GM12874 (cell line): ENCODE results near the gene CYP2W1.

Experiments
- TF ChIP-seq, protein P1 (sequence below): IDR thresholded peaks from 2 replicates; pipeline ENCODE4 v1.5.1; 2011; ENCODE audit warnings: low read depth, mild to moderate bottlenecking, control low read depth, low read length, moderate library complexity; ENCODE audit not compliant: insufficient read depth

The CYP2W1 gene

GRCh38 chr7:1029637-1030443 lies 46.9 kb downstream of the CYP2W1 start:
- TF ChIP-seq, protein P1, sequence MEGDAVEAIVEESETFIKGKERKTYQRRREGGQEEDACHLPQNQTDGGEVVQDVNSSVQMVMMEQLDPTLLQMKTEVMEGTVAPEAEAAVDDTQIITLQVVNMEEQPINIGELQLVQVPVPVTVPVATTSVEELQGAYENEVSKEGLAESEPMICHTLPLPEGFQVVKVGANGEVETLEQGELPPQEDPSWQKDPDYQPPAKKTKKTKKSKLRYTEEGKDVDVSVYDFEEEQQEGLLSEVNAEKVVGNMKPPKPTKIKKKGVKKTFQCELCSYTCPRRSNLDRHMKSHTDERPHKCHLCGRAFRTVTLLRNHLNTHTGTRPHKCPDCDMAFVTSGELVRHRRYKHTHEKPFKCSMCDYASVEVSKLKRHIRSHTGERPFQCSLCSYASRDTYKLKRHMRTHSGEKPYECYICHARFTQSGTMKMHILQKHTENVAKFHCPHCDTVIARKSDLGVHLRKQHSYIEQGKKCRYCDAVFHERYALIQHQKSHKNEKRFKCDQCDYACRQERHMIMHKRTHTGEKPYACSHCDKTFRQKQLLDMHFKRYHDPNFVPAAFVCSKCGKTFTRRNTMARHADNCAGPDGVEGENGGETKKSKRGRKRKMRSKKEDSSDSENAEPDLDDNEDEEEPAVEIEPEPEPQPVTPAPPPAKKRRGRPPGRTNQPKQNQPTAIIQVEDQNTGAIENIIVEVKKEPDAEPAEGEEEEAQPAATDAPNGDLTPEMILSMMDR: no peak

- TF ChIP-seq, protein P1: no peak
Measured at GRCh38 chr7:1030444-1031070, 47.6 kb downstream of the CYP2W1 start.

- TF ChIP-seq, protein P1: no peak
Measured at GRCh38 chr7:1031716-1032455, 48.9 kb downstream of the CYP2W1 start.

- TF ChIP-seq, protein P1: no peak
Measured at GRCh38 chr7:1032536-1033181, 49.7 kb downstream of the CYP2W1 start.

DNA sequence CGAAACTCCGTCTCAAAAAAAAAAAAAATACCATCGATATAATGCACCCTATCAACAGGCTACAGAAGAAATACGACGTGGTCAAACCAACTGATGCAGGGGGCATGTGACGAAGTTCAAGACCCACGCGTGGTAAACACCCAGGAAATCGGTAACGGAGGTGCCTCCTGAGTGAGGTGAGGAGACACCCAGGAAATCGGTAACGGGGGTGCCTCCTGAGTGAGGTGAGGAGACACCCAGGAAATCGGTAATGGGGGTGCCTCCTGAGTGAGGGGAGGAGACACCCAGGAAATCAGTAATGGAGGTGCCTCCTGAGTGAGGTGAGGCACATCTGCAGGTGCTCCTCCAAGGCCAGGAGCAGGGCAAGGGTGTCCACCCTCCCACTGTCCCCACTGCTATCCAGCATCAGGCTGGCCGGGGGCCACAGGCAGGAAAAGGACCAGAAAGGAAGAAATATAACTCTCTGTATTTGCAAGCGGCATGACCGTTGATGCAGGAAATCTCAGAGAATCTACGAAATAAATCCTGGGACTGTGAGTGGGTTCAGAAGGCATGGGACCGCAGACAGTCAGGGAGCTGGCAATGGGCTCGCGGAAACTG lies 50.7 kb downstream of the CYP2W1 start:
- TF ChIP-seq, protein P1: no peak
